NCI-H1105 treated with DMSO at 0.1 percent for 48 hours (cell line): Measurements from ENCODE around the gene GFI1B.

Experiments
- DNase-seq: peaks from one replicate; lab custom pipeline; 2025; lab: John Stamatoyannopoulos, UW

The GFI1B gene

GRCh38 chr9:133014696-133015095 lies 36.2 kb downstream of the GFI1B start:
- no peak for DNase-seq

- no peak for DNase-seq
These were observed 44.8 kb downstream of the GFI1B start for GRCh38 chr9:133023117-133023890.

- DNase-seq: no peak
These were observed 47.9 kb downstream of the GFI1B start for GRCh38 chr9:133026426-133026825.

DNA sequence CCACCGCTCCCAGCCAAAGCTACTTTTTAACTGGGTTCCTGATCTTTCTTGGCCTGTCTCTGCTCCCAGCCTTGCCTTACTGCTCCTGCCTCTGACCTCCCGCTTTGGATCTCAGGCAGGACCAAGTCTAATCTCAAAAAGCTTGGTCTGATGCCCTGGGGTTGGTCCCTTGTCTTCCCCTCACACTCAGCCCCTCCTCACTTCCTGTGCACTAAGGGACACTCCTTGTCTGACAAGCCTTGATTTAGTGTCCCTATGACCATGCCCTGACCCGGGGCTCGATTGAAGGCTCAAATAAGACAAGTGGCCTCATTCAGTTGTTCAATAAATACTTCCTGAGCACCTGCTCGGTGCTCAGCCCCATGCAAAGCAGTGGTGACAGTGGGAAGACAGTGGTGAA lies 48.6 kb downstream of the GFI1B start:
- no peak for DNase-seq

GRCh38 chr9:133028221-133028620 lies 49.7 kb downstream of the GFI1B start:
- no peak for DNase-seq

- DNase-seq: no peak
These were observed 51.5 kb downstream of the GFI1B start for GRCh38 chr9:133029994-133030316.

DNA sequence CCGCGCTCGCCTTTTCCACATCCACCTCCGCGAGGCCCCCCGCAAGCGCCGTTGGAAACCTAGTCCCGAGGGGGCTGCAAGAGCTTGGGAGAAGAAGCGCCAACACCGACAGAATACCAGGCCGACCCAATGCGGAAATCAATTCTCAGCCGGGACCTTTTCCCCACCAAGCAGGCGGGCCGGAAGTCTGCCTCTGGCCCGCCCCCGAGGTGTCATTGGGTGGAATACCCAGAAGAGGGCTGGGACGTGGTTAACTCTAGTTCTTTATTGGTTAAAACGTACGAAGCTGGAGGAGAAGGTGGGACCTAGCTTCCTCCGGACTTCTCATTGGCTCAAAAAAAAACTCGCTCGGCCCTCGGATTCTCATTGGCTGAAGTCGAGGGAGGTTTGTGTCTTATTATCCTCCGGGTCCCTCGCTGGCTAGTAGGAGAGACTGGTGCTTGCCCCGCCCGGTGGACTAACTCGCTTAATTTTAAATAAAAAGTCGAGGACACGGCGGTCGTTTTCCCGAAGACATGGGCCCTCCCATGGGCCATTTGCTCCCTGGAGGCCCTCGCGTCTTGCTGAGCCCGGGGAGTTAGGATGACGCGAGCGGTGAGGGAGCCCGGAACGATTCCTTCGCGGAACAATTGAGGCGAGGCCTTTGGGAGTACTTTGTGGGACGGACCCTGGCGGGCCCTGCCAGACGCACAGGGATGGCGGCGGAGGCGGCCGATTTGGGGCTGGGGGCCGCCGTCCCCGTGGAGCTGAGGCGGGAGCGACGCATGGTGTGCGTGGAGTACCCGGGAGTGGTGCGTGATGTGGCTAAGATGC lies 52.0 kb downstream of the GFI1B start, which contains the start of gene GTF3C5:
GTF3C5 (plus strand) TSS at position 681 of the 813 bp plus-strand sequence; CDS start at position 696, 15 bp downstream.
- peak; percentile 98 for DNase-seq

GRCh38 chr9:133031130-133031422 lies 52.6 kb downstream of the GFI1B start:
- DNase-seq: no peak

- DNase-seq: no peak
These were observed 53.0 kb downstream of the GFI1B start for GRCh38 chr9:133031496-133031911.

- DNase-seq: no peak
These were observed 53.7 kb downstream of the GFI1B start for GRCh38 chr9:133032171-133032570.

DNA sequence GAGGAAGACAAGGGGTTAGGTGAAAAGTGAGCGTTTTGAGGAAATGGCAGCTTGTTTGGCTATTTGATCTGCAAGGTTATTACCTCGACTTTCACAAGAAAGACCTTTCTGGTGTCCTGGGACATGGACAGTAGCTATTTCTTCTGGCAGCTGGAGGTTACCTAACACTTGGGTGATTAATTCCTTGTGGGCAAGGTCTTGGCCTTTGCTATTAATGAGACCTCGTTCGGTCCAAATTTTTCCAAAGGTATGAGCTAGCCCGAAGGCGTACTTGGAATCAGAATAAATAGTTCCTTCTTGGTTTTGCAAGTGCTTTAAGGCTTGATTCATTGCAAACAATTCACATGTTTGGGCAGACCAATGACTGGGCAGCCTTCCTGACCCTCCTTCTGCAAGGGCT lies 57.2 kb downstream of the GFI1B start:
- DNase-seq: no peak

GRCh38 chr9:133037775-133038515 lies 59.5 kb downstream of the GFI1B start:
- DNase-seq: no peak

DNA sequence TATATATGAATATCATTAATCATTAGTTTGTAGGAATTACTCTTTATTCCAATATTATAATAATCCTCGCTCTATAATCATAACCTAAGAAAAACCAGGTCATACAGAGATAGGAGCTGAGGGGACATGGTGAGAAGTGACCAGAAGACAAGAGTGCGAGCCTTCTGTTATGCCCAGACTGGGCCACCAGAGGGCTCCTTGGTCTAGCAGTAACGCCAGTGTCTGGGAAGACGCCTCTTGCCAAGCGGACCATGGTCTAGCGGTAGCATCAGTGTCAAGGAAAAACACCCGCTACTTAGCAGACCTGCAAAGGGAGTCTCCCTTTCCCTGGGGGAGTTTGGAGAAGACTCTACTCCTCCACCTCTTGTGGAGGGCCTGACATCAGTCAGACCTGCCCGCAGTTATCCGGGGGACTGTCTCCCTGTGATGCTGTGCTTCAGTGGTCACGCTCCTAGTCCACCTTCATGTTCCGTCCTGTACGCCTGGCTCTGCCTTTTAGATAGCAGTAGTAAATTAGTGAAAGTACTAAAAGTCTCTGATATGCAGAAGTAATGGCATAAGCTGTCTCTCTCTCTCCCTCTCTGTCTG lies 62.5 kb downstream of the GFI1B start:
- peak; percentile 5 for DNase-seq
